PC-9 (cell line): ENCODE data around the gene AUTS2. TPM values are rescaled to one million over a fixed set of nuclear protein-coding genes. Genes with fewer than 3 reads are reported as not detected.

Experiments
- BruUV-seq: library from RNA; stranded (reverse); fragments of 400-500 nt; replicated peaks from 2 replicates; lab custom pipeline; 2021; lab: Mats Ljungman, UMichigan
- CTCF ChIA-PET: fragments of 300-600 bp; sonication (Branson Sonifier 250); formaldehyde crosslinking; loops from one replicate; lab custom pipeline; 2022; ENCODE audit warnings: antibody characterized with exemption; lab: Charles Lee
- POLR2A ChIA-PET: fragments of 300-600 bp; sonication (Branson Sonifier 250); formaldehyde crosslinking; loops from one replicate; lab custom pipeline; 2022; ENCODE audit warnings: antibody characterized with exemption; ENCODE audit not compliant: unreplicated experiment; lab: Charles Lee
- DNase-seq, 2 experiments: peaks; one replicate each; pipeline versions ENCODE4 v3.0.0 to v3.0.0-alpha.2; 2015 to 2022; ENCODE audit warnings: mixed read lengths in 1 of 2
- H2AFZ ChIP-seq: fragments of 200-600 bp; sonication (generic); 2 replicates; pipeline ENCODE4 v1.8.1; 2017; ENCODE audit warnings: antibody characterized with exemption
- H3F3A ChIP-seq: fragments of 200-600 bp; sonication (generic); 2 replicates; pipeline ENCODE4 v1.8.1; 2017; ENCODE audit warnings: antibody characterized with exemption, mild to moderate bottlenecking, low read depth; ENCODE audit not compliant: insufficient read depth
- H3K27ac ChIP-seq: fragments of 200-600 bp; sonication (generic); 2 replicates; pipeline ENCODE4 v1.6.1; 2016; ENCODE audit warnings: mixed run types
- H3K27me3 ChIP-seq: fragments of 200-600 bp; sonication (generic); 2 replicates; pipeline ENCODE4 v1.6.1; 2016; ENCODE audit warnings: low read depth, mixed run types; ENCODE audit not compliant: insufficient read depth
- H3K36me3 ChIP-seq: fragments of 200-600 bp; sonication (generic); 2 replicates; pipeline ENCODE4 v1.6.1; 2016; ENCODE audit warnings: low read depth, mixed run types
- H3K4me1 ChIP-seq: fragments of 200-600 bp; sonication (generic); replicated peaks from 2 replicates; pipeline ENCODE4 v1.6.1; 2016; ENCODE audit warnings: mixed run types; ENCODE audit not compliant: insufficient read depth
- H3K4me2 ChIP-seq: fragments of 200-600 bp; sonication (generic); 2 replicates; pipeline ENCODE4 v1.6.1; 2017; ENCODE audit warnings: mixed run types
- H3K4me3 ChIP-seq: fragments of 200-600 bp; sonication (generic); 2 replicates; pipeline ENCODE4 v1.6.1; 2016; ENCODE audit warnings: mixed run types
- H3K79me2 ChIP-seq: fragments of 200-600 bp; sonication (generic); 2 replicates; pipeline ENCODE4 v1.6.1; 2017; ENCODE audit warnings: low read depth, mixed run types
- H3K9me2 ChIP-seq: fragments of 200-600 bp; sonication (generic); 2 replicates; pipeline ENCODE4 v1.8.1; 2017; ENCODE audit warnings: mild to moderate bottlenecking; ENCODE audit not compliant: insufficient read depth
- H3K9me3 ChIP-seq: fragments of 200-600 bp; sonication (generic); 2 replicates; pipeline ENCODE4 v1.8.1; 2016; ENCODE audit warnings: low read depth; ENCODE audit not compliant: insufficient read depth
- H4K20me1 ChIP-seq: fragments of 200-600 bp; sonication (generic); 2 replicates; pipeline ENCODE4 v1.8.1; 2017; ENCODE audit not compliant: insufficient read depth
- CTCF ChIP-seq: fragments of 200-600 bp; sonication (generic); conservative IDR thresholded peaks from 2 replicates; pipeline ENCODE4 v1.6.1; 2017; ENCODE audit warnings: mixed run types, antibody characterized with exemption, mild to moderate bottlenecking, moderate library complexity
- EZH2 ChIP-seq: fragments of 200-600 bp; sonication (generic); IDR thresholded peaks from 2 replicates; pipeline ENCODE4 v1.8.0; 2017; ENCODE audit warnings: antibody characterized with exemption, low read depth
- intact Hi-C: fragments of 100-400 bp; cut with micrococcal nuclease; formaldehyde crosslinking; loops from one replicate; pipeline ENCODE4 v1.10.0; 2022; ENCODE audit not compliant: unreplicated experiment
- total RNA-seq: library from RNA; stranded (reverse); gene quantifications from 2 replicates; pipeline ENCODE4 v1.2.3, GENCODE V29; 2021

Gene AUTS2
- total RNA-seq, 1 experiment from 2014 or later, result not detected

- Histone ChIP-seq H3K27me3 (peaks cover 2% of the 10 kb centered on the region; the same call in 1 of the 2 replicates), H3K27ac (no peak overlapping the region), H3K79me2 (no peaks in the 10 kb centered on the region), H3K9me3 (no peaks in the 10 kb centered on the region), H3F3A (no peaks in the 10 kb centered on the region), H3K4me2 (no peak overlapping the region), H3K4me3 (no peak overlapping the region), H4K20me1 (no peaks in the 10 kb centered on the region; the same call in 1 of the 2 replicates), H3K9me2 (no peaks in the 10 kb centered on the region), H3K4me1 (no peaks in the 10 kb centered on the region), H3K36me3 (no peaks in the 10 kb centered on the region), H2AFZ (no peak overlapping the region)
- POLR2A ChIA-PET, result no interaction called here
- TF ChIP-seq CTCF (no peak), EZH2 (no peak)
- intact Hi-C loops, result no loop called here
- BruUV-seq, result no TSS peak
- no peak for DNase-seq
- CTCF ChIA-PET, result no interaction called here
Measured at GRCh38 chr7:70492625-70493024, 894.4 kb downstream of the AUTS2 start.

GRCh38 chr7:70494225-70495032 is 896.2 kb downstream of the AUTS2 start:
- Histone ChIP-seq H3K9me2 (no peaks in the 10 kb centered on the region), H3K4me2 (no peak overlapping the region), H3K4me3 (no peak overlapping the region), H3K27ac (no peak overlapping the region), H3K27me3 (no peaks in the 10 kb centered on the region; the same call in 1 of the 2 replicates), H2AFZ (no peak overlapping the region), H3K9me3 (no peaks in the 10 kb centered on the region), H4K20me1 (no peaks in the 10 kb centered on the region; the same call in 1 of the 2 replicates), H3K4me1 (no peaks in the 10 kb centered on the region), H3F3A (no peaks in the 10 kb centered on the region), H3K36me3 (no peaks in the 10 kb centered on the region), H3K79me2 (no peaks in the 10 kb centered on the region)
- TF ChIP-seq EZH2, result no peak
- TF ChIP-seq CTCF, result no peak
- intact Hi-C loops, result no loop called here
- POLR2A ChIA-PET, result no interaction called here
- DNase-seq, result no peak
- BruUV-seq, result no TSS peak
- CTCF ChIA-PET, result no interaction called here

GRCh38 chr7:70495033-70495376 is 896.7 kb downstream of the AUTS2 start:
- no peaks in the 10 kb centered on the region for H3K9me2 ChIP-seq
- H3K27me3 ChIP-seq, result no peaks in the 10 kb centered on the region; the same call in 1 of the 2 replicates
- H3K27ac ChIP-seq, result no peak overlapping the region
- BruUV-seq, result no TSS peak
- no peak for TF ChIP-seq EZH2
- no peak for TF ChIP-seq CTCF
- no peaks in the 10 kb centered on the region for H3K4me1 ChIP-seq
- H3F3A ChIP-seq, result no peaks in the 10 kb centered on the region
- no peaks in the 10 kb centered on the region for H3K9me3 ChIP-seq
- H3K4me2 ChIP-seq, result no peak overlapping the region
- intact Hi-C loops, result no loop called here
- H3K36me3 ChIP-seq, result no peaks in the 10 kb centered on the region
- no peak overlapping the region for H3K4me3 ChIP-seq
- no peak overlapping the region for H2AFZ ChIP-seq
- no peaks in the 10 kb centered on the region for H4K20me1 ChIP-seq
- no peak for DNase-seq
- ChIA-PET POLR2A (no interaction called here), CTCF (no interaction called here)
- no peaks in the 10 kb centered on the region for H3K79me2 ChIP-seq
